ENCODE data around the gene PRX.

GRCh38 chr19:40387155-40387554, 26.0 kb downstream of the PRX start:
- TF ChIP-seq POLR2A (IDR thresholded peaks at IDR 0.05; ENCODE audit: low read length) (no peak), GATA1 (IDR thresholded peaks at IDR 0.05; ENCODE audit: low read depth, low read length) (no peak)

Data from erythroblast (primary cell).